ENCODE measurements around the gene ACBD6.

GRCh38 chr1:180515364-180515763 lies 13.0 kb upstream of the ACBD6 start:
- TF ChIP-seq, protein P1, sequence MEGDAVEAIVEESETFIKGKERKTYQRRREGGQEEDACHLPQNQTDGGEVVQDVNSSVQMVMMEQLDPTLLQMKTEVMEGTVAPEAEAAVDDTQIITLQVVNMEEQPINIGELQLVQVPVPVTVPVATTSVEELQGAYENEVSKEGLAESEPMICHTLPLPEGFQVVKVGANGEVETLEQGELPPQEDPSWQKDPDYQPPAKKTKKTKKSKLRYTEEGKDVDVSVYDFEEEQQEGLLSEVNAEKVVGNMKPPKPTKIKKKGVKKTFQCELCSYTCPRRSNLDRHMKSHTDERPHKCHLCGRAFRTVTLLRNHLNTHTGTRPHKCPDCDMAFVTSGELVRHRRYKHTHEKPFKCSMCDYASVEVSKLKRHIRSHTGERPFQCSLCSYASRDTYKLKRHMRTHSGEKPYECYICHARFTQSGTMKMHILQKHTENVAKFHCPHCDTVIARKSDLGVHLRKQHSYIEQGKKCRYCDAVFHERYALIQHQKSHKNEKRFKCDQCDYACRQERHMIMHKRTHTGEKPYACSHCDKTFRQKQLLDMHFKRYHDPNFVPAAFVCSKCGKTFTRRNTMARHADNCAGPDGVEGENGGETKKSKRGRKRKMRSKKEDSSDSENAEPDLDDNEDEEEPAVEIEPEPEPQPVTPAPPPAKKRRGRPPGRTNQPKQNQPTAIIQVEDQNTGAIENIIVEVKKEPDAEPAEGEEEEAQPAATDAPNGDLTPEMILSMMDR (IDR thresholded peaks at IDR 0.05), result no peak
- no peak for TF ChIP-seq POLR2A (IDR thresholded peaks at IDR 0.05)

Measured in lower leg skin (tissue), 3 donors.